IMR-90 (cell line): Measurements from ENCODE around the gene ARAP2. TPM values are rescaled to one million over a fixed set of nuclear protein-coding genes. Genes with fewer than 3 reads are reported as not detected.

Experiments
- ATAC-seq: fragments of 200-7000 bp; cut with Tn5 transposase; 2 replicates; pipeline ENCODE4 v1.9.1; 2020; ENCODE audit warnings: low read depth, mild to moderate bottlenecking, moderate library complexity
- BruUV-seq: library from RNA; stranded (reverse); fragments of 400-500 nt; replicated peaks from 2 replicates; lab custom pipeline; 2021; lab: Mats Ljungman, UMichigan
- CTCF ChIA-PET: fragments of 300-600 bp; formaldehyde crosslinking; extraction: SDS; loops from one replicate; lab custom pipeline; 2021; ENCODE audit warnings: antibody characterized with exemption; lab: Yijun Ruan, JAX
- POLR2A ChIA-PET: fragments of 300-600 bp; sonication (Branson Sonifier 250); formaldehyde crosslinking; loops from one replicate; lab custom pipeline; 2022; ENCODE audit warnings: antibody characterized with exemption; ENCODE audit not compliant: unreplicated experiment; lab: Charles Lee
- DNase-seq: peaks from one replicate; pipeline ENCODE4 v3.0.0; 2013
- H2AFZ ChIP-seq: replicated peaks from 2 replicates; pipeline ENCODE3; 2013; ENCODE audit warnings: low read length, mild to moderate bottlenecking; ENCODE audit not compliant: poor library complexity
- H2AK5ac ChIP-seq: 2 replicates; pipeline ENCODE4 v1.6.1; 2013; ENCODE audit warnings: low read depth, low read length, inconsistent platforms
- H2AK9ac ChIP-seq: replicated peaks from 2 replicates; pipeline ENCODE3; 2013; ENCODE audit warnings: mild to moderate bottlenecking, low read depth, low read length, moderate library complexity; ENCODE audit not compliant: poor library complexity
- H2BK120ac ChIP-seq: 2 replicates; pipeline ENCODE4 v1.6.1; 2013; ENCODE audit warnings: low read depth, low read length, inconsistent platforms
- H2BK15ac ChIP-seq: 3 replicates; pipeline ENCODE4 v1.6.1; 2013; ENCODE audit warnings: low read depth, low read length, inconsistent platforms
- H2BK20ac ChIP-seq: 2 replicates; pipeline ENCODE4 v1.6.1; 2013; ENCODE audit warnings: low read depth, mild to moderate bottlenecking, inconsistent platforms, low read length, moderate library complexity
- H2BK5ac ChIP-seq: 2 replicates; pipeline ENCODE4 v1.6.1; 2013; ENCODE audit warnings: mild to moderate bottlenecking, low read depth, low read length, inconsistent platforms; ENCODE audit not compliant: poor library complexity, severe bottlenecking
- H3K14ac ChIP-seq: replicated peaks from 2 replicates; pipeline ENCODE4 v1.6.1; 2013; ENCODE audit warnings: low read depth, low read length, inconsistent platforms
- H3K18ac ChIP-seq: 2 replicates; pipeline ENCODE4 v1.6.1; 2013; ENCODE audit warnings: low read depth, low read length, control low read depth
- H3K23ac ChIP-seq: 2 replicates; pipeline ENCODE4 v1.6.1; 2013; ENCODE audit warnings: low read depth, low read length, inconsistent platforms
- H3K27ac ChIP-seq: 2 replicates; pipeline ENCODE4 v1.5.1; 2013; ENCODE audit warnings: mild to moderate bottlenecking, control low read depth, low read length; ENCODE audit not compliant: insufficient read depth
- H3K27me3 ChIP-seq: 2 replicates; pipeline ENCODE4 v1.6.1; 2013; ENCODE audit warnings: low read length; ENCODE audit not compliant: control insufficient read depth, insufficient read depth
- H3K36me3 ChIP-seq: 2 replicates; pipeline ENCODE4 v1.6.1; 2013; ENCODE audit warnings: low read length, mixed read lengths; ENCODE audit not compliant: control insufficient read depth, insufficient read depth
- H3K4ac ChIP-seq: 2 replicates; pipeline ENCODE4 v1.6.1; 2013; ENCODE audit warnings: low read depth, low read length, inconsistent platforms
- H3K4me1 ChIP-seq: 2 replicates; pipeline ENCODE4 v1.6.1; 2013; ENCODE audit warnings: low read length, mixed read lengths; ENCODE audit not compliant: control insufficient read depth, insufficient read depth
- H3K4me2 ChIP-seq: 2 replicates; pipeline ENCODE4 v1.6.1; 2013; ENCODE audit warnings: low read depth, mild to moderate bottlenecking, control low read depth, low read length, moderate library complexity
- H3K4me3 ChIP-seq: 2 replicates; pipeline ENCODE4 v1.5.1; 2013; ENCODE audit warnings: low read depth, mild to moderate bottlenecking, control low read depth, low read length, moderate library complexity; ENCODE audit not compliant: insufficient read depth
- H3K56ac ChIP-seq: 2 replicates; pipeline ENCODE4 v1.6.1; 2013; ENCODE audit warnings: low read length, inconsistent platforms; ENCODE audit not compliant: insufficient read depth; ENCODE audit errors: extremely low read depth
- H3K79me1 ChIP-seq, 2 experiments: 2 replicates each; pipeline ENCODE4 v1.6.1; 2013; ENCODE audit warnings: low read length in 2 of 2, inconsistent platforms in 1 of 2, low read depth in 1 of 2
- H3K9ac ChIP-seq: 2 replicates; pipeline ENCODE4 v1.6.1; 2013; ENCODE audit warnings: low read depth, low read length, control low read depth
- H3K9me1 ChIP-seq: 2 replicates; pipeline ENCODE4 v1.6.1; 2013; ENCODE audit warnings: low read length, inconsistent platforms; ENCODE audit not compliant: insufficient read depth
- H3K9me3 ChIP-seq: 2 replicates; pipeline ENCODE4 v1.6.1; 2013; ENCODE audit warnings: low read length; ENCODE audit not compliant: control insufficient read depth, insufficient read depth
- H4K20me1 ChIP-seq: 2 replicates; pipeline ENCODE4 v1.6.1; 2013; ENCODE audit warnings: low read length, inconsistent platforms; ENCODE audit not compliant: insufficient read depth
- H4K5ac ChIP-seq: 2 replicates; pipeline ENCODE4 v1.6.1; 2013; ENCODE audit warnings: mild to moderate bottlenecking, low read depth, low read length, control low read depth
- H4K8ac ChIP-seq, 2 experiments: 2 replicates each; pipeline ENCODE4 v1.6.1; 2013; ENCODE audit warnings: low read depth in 2 of 2, low read length in 2 of 2, control low read depth in 1 of 2, inconsistent platforms in 1 of 2
- H4K91ac ChIP-seq: 2 replicates; pipeline ENCODE4 v1.6.1; 2013; ENCODE audit warnings: low read depth, low read length, inconsistent platforms; ENCODE audit not compliant: insufficient read depth
- CEBPB ChIP-seq: IDR thresholded peaks from 2 replicates; pipeline ENCODE4 v1.6.1; 2012; ENCODE audit warnings: low read depth, low read length, improper control_type of control experiment
- CHD1 ChIP-seq: IDR thresholded peaks from 2 replicates; pipeline ENCODE4 v1.6.1; 2012; ENCODE audit warnings: low read depth, low read length, improper control_type of control experiment
- ELK1 ChIP-seq: fragments of 150-350 bp; IDR thresholded peaks from 2 replicates; pipeline ENCODE4 v1.6.1; 2016; ENCODE audit warnings: low read depth, mild to moderate bottlenecking, low read length, moderate library complexity, borderline replicate concordance
- FOS ChIP-seq: fragments of 150-350 bp; IDR thresholded peaks from 2 replicates; pipeline ENCODE4 v1.6.1; 2016; ENCODE audit warnings: low read depth, low read length
- MAFK ChIP-seq: IDR thresholded peaks from 2 replicates; pipeline ENCODE4 v1.6.1; 2012; ENCODE audit warnings: low read depth, low read length, improper control_type of control experiment
- MAZ ChIP-seq: IDR thresholded peaks from 2 replicates; pipeline ENCODE4 v1.6.1; 2012; ENCODE audit warnings: low read depth, mild to moderate bottlenecking, low read length, improper control_type of control experiment, moderate library complexity, borderline replicate concordance
- MXI1 ChIP-seq: IDR thresholded peaks from 2 replicates; pipeline ENCODE4 v1.6.1; 2012; ENCODE audit warnings: low read depth, mild to moderate bottlenecking, low read length, moderate library complexity, borderline replicate concordance
- NFE2L2 ChIP-seq: fragments of 150-350 bp; IDR thresholded peaks from 2 replicates; pipeline ENCODE4 v1.6.1; 2016; ENCODE audit warnings: low read depth, mild to moderate bottlenecking, low read length
- RAD21 ChIP-seq: IDR thresholded peaks from 2 replicates; pipeline ENCODE4 v1.6.1; 2012; ENCODE audit warnings: low read length, improper control_type of control experiment
- RCOR1 ChIP-seq: IDR thresholded peaks from 2 replicates; pipeline ENCODE4 v1.6.1; 2012; ENCODE audit warnings: mild to moderate bottlenecking, low read length, improper control_type of control experiment; ENCODE audit not compliant: insufficient replicate concordance
- RFX5 ChIP-seq: IDR thresholded peaks from 2 replicates; pipeline ENCODE4 v1.8.0; 2012; ENCODE audit warnings: low read depth, mild to moderate bottlenecking, low read length, moderate library complexity
- SMC3 ChIP-seq: fragments of 150-350 bp; IDR thresholded peaks from 2 replicates; pipeline ENCODE4 v1.6.1; 2016; ENCODE audit warnings: low read depth, mild to moderate bottlenecking, antibody characterized with exemption, low read length, moderate library complexity
- WGBS, 2 experiments: methylation state at CpG; one replicate each; pipeline versions ENCODE4 v1.1.5 to v1.1.7; 2013; ENCODE audit warnings: missing lambda C conversion rate in 2 of 2; ENCODE audit not compliant: insufficient read length in 1 of 2; ENCODE audit errors: extremely low coverage in 2 of 2; 5-methylcytosine and 5-hydroxymethylcytosine counted together
- dilution Hi-C: fragments of 300-500 bp; cut with HindIII; formaldehyde crosslinking; loops from one replicate; pipeline ENCODE4 v1.14.3; 2018; ENCODE audit warnings: low sequenced_read_pairs; ENCODE audit not compliant: unreplicated experiment
- in situ Hi-C: fragments of 300-500 bp; cut with MboI; formaldehyde crosslinking; loops from 3 replicates; pipeline ENCODE4 v1.14.3; 2019; ENCODE audit warnings: low sequenced_read_pairs, inconsistent platforms, mixed read lengths
- intact Hi-C: fragments of 100-400 bp; cut with micrococcal nuclease; formaldehyde crosslinking; loops from 2 replicates; pipeline ENCODE4 v1.10.0; 2022
- polyA plus RNA-seq, 3 experiments: library from polyadenylated mRNA; depleted of rRNA; stranded (reverse); fragments of >200 nt; gene quantifications; 2 replicates each; pipeline ENCODE4 v1.2.3, GENCODE V29; 2012; ENCODE audit warnings: low replicate concordance in 1 of 3
- total RNA-seq: library from RNA; depleted of rRNA; stranded (reverse); fragments of >200 nt; gene quantifications from 2 replicates; pipeline ENCODE4 v1.2.3, GENCODE V29; 2012

Gene ARAP2
- total and polyA plus RNA-seq, 2 of the 4 experiments (the other 2 are of a cell fraction): 0.32 to 1.8 TPM

GRCh38 chr4:36277533-36277932 lies 33.2 kb upstream of the ARAP2 start:
- H2AFZ ChIP-seq: no peak overlapping the region

More at GRCh38 chr4:36277533-36277932, 33.2 kb upstream of the ARAP2 start:
- no peak overlapping the region for H2BK5ac ChIP-seq
- TF ChIP-seq SMC3: no peak
- TF ChIP-seq MAZ: no peak
- no peak for TF ChIP-seq CEBPB
- TF ChIP-seq CHD1: no peak
- TF ChIP-seq FOS: no peak
- no peak for TF ChIP-seq MXI1
- TF ChIP-seq RCOR1: no peak
- no peak for TF ChIP-seq NFE2L2
- no peak for TF ChIP-seq MAFK
- no peak for TF ChIP-seq ELK1
- no peak for TF ChIP-seq RAD21
- no peak for TF ChIP-seq RFX5
- no peak overlapping the region for H3K27ac ChIP-seq
- H2BK120ac ChIP-seq: no peak overlapping the region
- no peak for DNase-seq
- no peaks in the 10 kb centered on the region for H3K27me3 ChIP-seq
- dilution Hi-C loops: no loop called here
- 100% methylated on average over 1 of the region's 4 CpGs; no CpG with 5 or more reads in 1 of the 2 experiments for WGBS, 2 experiments
- H3K23ac ChIP-seq: no peak overlapping the region
- no peak overlapping the region for H3K9ac ChIP-seq
- no peaks in the 10 kb centered on the region for H3K4me1 ChIP-seq
- H2AK5ac ChIP-seq: no peak overlapping the region
- in situ Hi-C loops: no loop called here
- H4K8ac ChIP-seq: no peak overlapping the region
- no peak overlapping the region for H4K91ac ChIP-seq
- H3K4ac ChIP-seq: no peak overlapping the region
- H4K20me1 ChIP-seq: no peaks in the 10 kb centered on the region
- ChIA-PET POLR2A (no interaction called here), CTCF (no interaction called here)
- no TSS peak for BruUV-seq
- no peak overlapping the region for H3K56ac ChIP-seq
- H2AK9ac ChIP-seq: no peak overlapping the region
- no peak overlapping the region for H3K4me3 ChIP-seq
- H3K4me2 ChIP-seq: no peak overlapping the region
- ATAC-seq: no peak
- no peaks in the 10 kb centered on the region for H3K79me1 ChIP-seq
- H3K36me3 ChIP-seq: no peaks in the 10 kb centered on the region
- no peak overlapping the region for H3K14ac ChIP-seq
- intact Hi-C loops: no loop called here
- H4K5ac ChIP-seq: no peak overlapping the region
- H3K9me3 ChIP-seq: no peaks in the 10 kb centered on the region
- H3K9me1 ChIP-seq: no peaks in the 10 kb centered on the region
- H3K18ac ChIP-seq: no peak overlapping the region
- H2BK20ac ChIP-seq: no peak overlapping the region
- H2BK15ac ChIP-seq: no peak overlapping the region
